ENCODE measurements around the gene PNKD. TPM values are rescaled to one million over a fixed set of nuclear protein-coding genes. Genes with fewer than 3 reads are reported as not detected.
"Not testable (repeated sequence)": the region's sequence is repeated elsewhere in the genome, so short reads cannot be mapped to it uniquely, and the experiment has no call there.

The PNKD gene
- total RNA-seq, 1 experiment from 2014 or later: 54.2 TPM

GRCh38 chr2:218291318-218292047 is 21.2 kb downstream of the PNKD start:
- no peak for DNase-seq (ENCODE audit: low read depth)

- peak; percentile 67 for DNase-seq (ENCODE audit: low read depth)
These were observed 22.0 kb downstream of the PNKD start, which contains the start of gene TMBIM1 for GRCh38 chr2:218292048-218293014. TSS of gene TMBIM1 (minus strand) at chr2:218292503. CDS start at chr2:218282141, 10,362 bp downstream.

GRCh38 chr2:218293715-218294429 is 23.6 kb downstream of the PNKD start:
- DNase-seq (ENCODE audit: low read depth): no peak

- DNase-seq (ENCODE audit: low read depth): no peak
These were observed 24.2 kb downstream of the PNKD start for GRCh38 chr2:218294430-218295022.

GRCh38 chr2:218295029-218295428 is 24.7 kb downstream of the PNKD start:
- no peak for DNase-seq (ENCODE audit: low read depth)

- no peak for DNase-seq (ENCODE audit: low read depth)
These were observed 25.9 kb downstream of the PNKD start for GRCh38 chr2:218296200-218296599.

GRCh38 chr2:218296847-218297246 is 26.5 kb downstream of the PNKD start:
- DNase-seq (ENCODE audit: low read depth): no peak

GRCh38 chr2:218298314-218298875 is 28.1 kb downstream of the PNKD start:
- no peak for DNase-seq (ENCODE audit: low read depth)

GRCh38 chr2:218300141-218300540 is 29.8 kb downstream of the PNKD start:
- no peak for DNase-seq (ENCODE audit: low read depth)

- DNase-seq (ENCODE audit: low read depth): peak; percentile 77
These were observed 31.0 kb downstream of the PNKD start for GRCh38 chr2:218301176-218301819.

GRCh38 chr2:218305383-218305782 is 35.1 kb downstream of the PNKD start:
- no peak for DNase-seq (ENCODE audit: low read depth)

GRCh38 chr2:218306184-218306920 is 36.0 kb downstream of the PNKD start:
- no peak for DNase-seq (ENCODE audit: low read depth)

- no peak for DNase-seq (ENCODE audit: low read depth)
These were observed 37.2 kb downstream of the PNKD start for GRCh38 chr2:218307415-218308090.

- DNase-seq (ENCODE audit: low read depth): no peak
These were observed 40.7 kb downstream of the PNKD start for GRCh38 chr2:218310853-218311540.

- DNase-seq (ENCODE audit: low read depth): not testable (repeated sequence)
These were observed 41.4 kb downstream of the PNKD start for GRCh38 chr2:218311541-218312266.

- no peak for DNase-seq (ENCODE audit: low read depth)
These were observed 42.0 kb downstream of the PNKD start for GRCh38 chr2:218312267-218312756.

GRCh38 chr2:218313356-218313755 is 43.0 kb downstream of the PNKD start:
- DNase-seq (ENCODE audit: low read depth): no peak

GRCh38 chr2:218314764-218315163 is 44.4 kb downstream of the PNKD start:
- not testable (repeated sequence) for DNase-seq (ENCODE audit: low read depth)
